Midbrain (tissue), 1 donor: ENCODE results near the gene MKRN2.
"Not testable (repeated sequence)": the region's sequence is repeated elsewhere in the genome, so short reads cannot be mapped to it uniquely, and the experiment has no call there.

Experiments
- DNase-seq: peaks from one replicate; lab custom pipeline; 2025; lab: John Stamatoyannopoulos, UW

MKRN2 gene

GRCh38 chr3:12556690-12557472 is at the start of gene MKRN2:
MKRN2 (plus strand) TSS chr3:12557087; CDS start chr3:12557151, 64 bp downstream.
- peak; percentile 90 for DNase-seq

GRCh38 chr3:12507591-12508281 is 49.2 kb upstream of the MKRN2 start:
- no peak for DNase-seq

- DNase-seq: no peak
Observed at GRCh38 chr3:12508291-12508700, 48.6 kb upstream of the MKRN2 start.

- DNase-seq: no peak
Observed at GRCh38 chr3:12509466-12509865, 47.4 kb upstream of the MKRN2 start.

- DNase-seq: no peak
Observed at GRCh38 chr3:12512534-12513118, 44.3 kb upstream of the MKRN2 start.

GRCh38 chr3:12513694-12514446 is 43.0 kb upstream of the MKRN2 start:
- no peak for DNase-seq

GRCh38 chr3:12515631-12516030 is 41.3 kb upstream of the MKRN2 start:
- DNase-seq: no peak

- no peak for DNase-seq
Observed at GRCh38 chr3:12516873-12517272, 40.0 kb upstream of the MKRN2 start.

- DNase-seq: no peak
Observed at GRCh38 chr3:12518261-12519028, 38.4 kb upstream of the MKRN2 start.

GRCh38 chr3:12521010-12521409 is 35.9 kb upstream of the MKRN2 start:
- DNase-seq: no peak

GRCh38 chr3:12522721-12523120 is 34.2 kb upstream of the MKRN2 start:
- DNase-seq: no peak

GRCh38 chr3:12527757-12528143 is 29.1 kb upstream of the MKRN2 start:
- no peak for DNase-seq

GRCh38 chr3:12532182-12532581 is 24.7 kb upstream of the MKRN2 start:
- DNase-seq: no peak

GRCh38 chr3:12536423-12536822 is 20.5 kb upstream of the MKRN2 start:
- no peak for DNase-seq

- DNase-seq: no peak
Observed at GRCh38 chr3:12541625-12542024, 15.3 kb upstream of the MKRN2 start.

- DNase-seq: not testable (repeated sequence)
Observed at GRCh38 chr3:12543497-12543896, 13.4 kb upstream of the MKRN2 start.

GRCh38 chr3:12544652-12545472 is 12.0 kb upstream of the MKRN2 start:
- no peak for DNase-seq

GRCh38 chr3:12545473-12545791 is 11.5 kb upstream of the MKRN2 start, which contains the start of gene MKRN2OS:
MKRN2OS (minus strand) TSS chr3:12545499; CDS start chr3:12545464, 35 bp downstream.
- DNase-seq: no peak

- DNase-seq: no peak
Observed at GRCh38 chr3:12549971-12550760, 6.7 kb upstream of the MKRN2 start.

GRCh38 chr3:12553921-12554391 is 2.9 kb upstream of the MKRN2 start:
- DNase-seq: no peak
